Measurements from ENCODE around the gene ZNF222. TPM values are rescaled to one million over a fixed set of nuclear protein-coding genes. Genes with fewer than 3 reads are reported as not detected.

Gene ZNF222
- total and polyA plus RNA-seq, 2 of the 8 experiments (the other 6 are each of a cell fraction or from before 2014, with no cell fraction given), result 1.7 to 3.4 TPM

DNA sequence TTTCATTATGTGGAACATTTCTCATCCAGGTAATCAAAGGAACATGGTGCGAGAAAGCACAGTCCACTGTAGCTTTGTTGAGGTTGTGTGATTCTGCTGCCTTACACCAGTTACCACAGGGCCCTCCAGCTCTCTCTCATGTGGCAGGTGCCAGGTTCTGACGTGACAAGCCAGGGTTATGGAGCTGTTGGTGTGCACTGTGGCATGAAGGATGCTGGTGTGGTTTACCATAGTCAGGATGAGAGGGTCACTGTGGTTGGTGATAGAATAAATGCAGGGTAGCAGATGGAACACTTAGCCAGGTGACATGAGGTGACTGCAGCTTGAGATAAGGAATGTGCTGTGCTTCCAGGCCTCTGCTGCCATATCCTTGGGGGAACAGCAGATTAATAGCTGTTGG lies 34.0 kb downstream of the ZNF222 start:
- no peak overlapping the region for H3K4me3 ChIP-seq (ENCODE audit: extremely low read depth in 1 of 4, insufficient read depth in 2 of 4, low read depth in 3 of 4, low read length in 4 of 4)
- H3K4me2 ChIP-seq (ENCODE audit: insufficient read depth in 1 of 2, low read depth in 2 of 2, low read length in 2 of 2), result no peak overlapping the region
- H2AK5ac ChIP-seq (ENCODE audit: low read depth, low read length), result no peak overlapping the region
- TF ChIP-seq GABPA (IDR thresholded peaks at IDR 0.05; ENCODE audit: borderline replicate concordance, insufficient read depth, low read length), result no peak
- TF ChIP-seq RFX5 (IDR thresholded peaks at IDR 0.05; ENCODE audit: borderline replicate concordance, low read depth, low read length), result no peak
- no peak overlapping the region for H4K91ac ChIP-seq (replicated peaks; ENCODE audit: insufficient read length, low read length)
- H3K56ac ChIP-seq (replicated peaks; ENCODE audit: insufficient read length, low read depth, low read length), result no peak overlapping the region
- no peak overlapping the region for H3K14ac ChIP-seq (ENCODE audit: insufficient read length)
- 0 out of 4 replicates have a peak, but pooled peaks cover 0 to 3% of the 10 kb centered on the region in 2 experiments for H3K9me3 ChIP-seq (ENCODE audit: insufficient read depth in 2 of 2, low read depth in 1 of 2, low read length in 1 of 2)
- H3K27me3 ChIP-seq (replicated peaks in 1 of 4; ENCODE audit: control insufficient read depth in 3 of 4, extremely low read depth in 1 of 4, insufficient read depth in 3 of 4, low read length in 3 of 4), result no peaks in the 10 kb centered on the region
- no peak overlapping the region for H3K18ac ChIP-seq (ENCODE audit: extremely low read depth, low read length)
- no peaks in the 10 kb centered on the region for H3K23me2 ChIP-seq (ENCODE audit: low read depth, low read length)
- no peaks in the 10 kb centered on the region for H3K79me2 ChIP-seq (ENCODE audit: control insufficient read depth in 1 of 2, insufficient read depth in 2 of 2, low read length in 2 of 2)
- no peak overlapping the region for H2BK12ac ChIP-seq (ENCODE audit: low read depth, low read length)
- no peaks in the 10 kb centered on the region for H3K79me1 ChIP-seq (ENCODE audit: low read depth, low read length)
- ChIA-PET CTCF (ENCODE audit: partially characterized antibody) (interaction anchor here (1.4 kb wide), 1 partner anchor 11 kb away, joined by 5 read pairs; no protein-coding TSS in a partner anchor), POLR2A (ENCODE audit: partially characterized antibody) (no interaction called here)
- no peak overlapping the region for H2AFZ ChIP-seq (ENCODE audit: low read length)
- no peak overlapping the region for H4K5ac ChIP-seq (ENCODE audit: insufficient read length, low read depth, low read length)
- no peak overlapping the region for H3K23ac ChIP-seq (ENCODE audit: insufficient read length)
- H2BK120ac ChIP-seq (replicated peaks; ENCODE audit: low read depth, low read length), result no peak overlapping the region
- no peak overlapping the region for H2BK20ac ChIP-seq (ENCODE audit: low read length)
- no peaks in the 10 kb centered on the region for H4K20me1 ChIP-seq (replicated peaks in 1 of 2; ENCODE audit: control insufficient read depth in 1 of 2, insufficient read depth in 2 of 2, low read length in 2 of 2)
- H2BK15ac ChIP-seq (ENCODE audit: low read length), result no peak overlapping the region
- FAIRE-seq (no peak), DNase-seq (ENCODE audit: low read depth in 1 of 2, low spot score in 2 of 2) (no peak)
- no peak overlapping the region for H3K9ac ChIP-seq (replicated peaks in 1 of 4; ENCODE audit: extremely low read depth in 1 of 4, low read depth in 3 of 4, low read length in 3 of 4)
- WGBS, 2 experiments (ENCODE audit: extremely low coverage in 1 of 2, insufficient coverage in 1 of 2, insufficient read length in 1 of 2, insufficient replicate concordance in 2 of 2, low coverage in 1 of 2, low lambda C conversion rate in 2 of 2, missing lambda C conversion rate in 1 of 2), result 81% methylated on average over 2 of the region's 2 CpGs; no CpG with 5 or more reads in 1 of the 2 experiments
- no peak overlapping the region for H3K27ac ChIP-seq (ENCODE audit: low read depth, low read length)
- no peak overlapping the region for H3K4ac ChIP-seq (replicated peaks; ENCODE audit: insufficient read length, low read depth, low read length)
- peaks cover 0 to 35% (median 22%) of the 10 kb centered on the region in 4 experiments; a peak in 5 of 8 replicates for H3K36me3 ChIP-seq (ENCODE audit: control insufficient read depth in 2 of 4, insufficient read depth in 4 of 4, low read length in 3 of 4)
- H2BK5ac ChIP-seq (ENCODE audit: low read depth, low read length), result no peak overlapping the region
- H4K8ac ChIP-seq (ENCODE audit: extremely low read depth, insufficient read depth, low read length), result no peak overlapping the region
- no peaks in the 10 kb centered on the region for H3K4me1 ChIP-seq (replicated peaks in 1 of 4; ENCODE audit: control insufficient read depth in 3 of 4, insufficient read depth in 4 of 4, low read length in 3 of 4)

Measured in H1 (cell line).